Mesodermal cell (in vitro differentiated cells): ENCODE data around the gene FANCC.

ENCODE experiments used
- H3K27ac ChIP-seq: 2 replicates; pipeline ENCODE4 v1.7.0; 2013; ENCODE audit warnings: mild to moderate bottlenecking, low read depth, low read length, moderate library complexity; ENCODE audit not compliant: severe bottlenecking
- H3K36me3 ChIP-seq: 2 replicates; pipeline ENCODE4 v1.7.1; 2013; ENCODE audit warnings: mild to moderate bottlenecking, low read length, moderate library complexity; ENCODE audit not compliant: control insufficient read depth, insufficient read depth
- H3K4me1 ChIP-seq: one replicate; pipeline ENCODE4 v1.7.1; 2013; ENCODE audit warnings: mild to moderate bottlenecking, low read length; ENCODE audit not compliant: insufficient read depth, control insufficient read depth, poor library complexity, severe bottlenecking
- H3K4me3 ChIP-seq: 2 replicates; pipeline ENCODE4 v1.7.0; 2013; ENCODE audit warnings: low read length, control low read depth, mild to moderate bottlenecking; ENCODE audit not compliant: insufficient read depth, poor library complexity, severe bottlenecking; ENCODE audit errors: extremely low read depth
- H3K9me3 ChIP-seq: 2 replicates; pipeline ENCODE4 v1.7.1; 2013; ENCODE audit warnings: mild to moderate bottlenecking, low read length, moderate library complexity; ENCODE audit not compliant: control insufficient read depth
- WGBS, 2 experiments: methylation state at CpG; one replicate each; pipeline ENCODE4 v1.1.5; 2013; ENCODE audit warnings: missing lambda C conversion rate in 2 of 2; ENCODE audit not compliant: insufficient coverage in 2 of 2; 5-methylcytosine and 5-hydroxymethylcytosine counted together

FANCC gene

GRCh38 chr9:95132366-95133324 lies 184.9 kb downstream of the FANCC start:
- peaks cover 17% of the 10 kb centered on the region for H3K4me1 ChIP-seq
- no peaks in the 10 kb centered on the region for H3K36me3 ChIP-seq
- 92 to 93% methylated on average over 12 to 13 of the region's 17 CpGs for WGBS, 2 experiments
- peak overlapping the region; percentile 58 for H3K27ac ChIP-seq
- no peak overlapping the region for H3K4me3 ChIP-seq
- H3K9me3 ChIP-seq: no peaks in the 10 kb centered on the region

- H3K4me3 ChIP-seq: no peak overlapping the region
- H3K27ac ChIP-seq: no peak overlapping the region
- 10 to 11% methylated on average over 5 of the region's 7 CpGs for WGBS, 2 experiments
- H3K36me3 ChIP-seq: no peaks in the 10 kb centered on the region
- H3K4me1 ChIP-seq: peaks cover 17% of the 10 kb centered on the region
- no peaks in the 10 kb centered on the region for H3K9me3 ChIP-seq
These were observed 186.2 kb downstream of the FANCC start for GRCh38 chr9:95131023-95131943.

- H3K9me3 ChIP-seq: no peaks in the 10 kb centered on the region
- no peak overlapping the region for H3K4me3 ChIP-seq
- no peaks in the 10 kb centered on the region for H3K36me3 ChIP-seq
- H3K4me1 ChIP-seq: peaks cover 18% of the 10 kb centered on the region
- 57% methylated on average over 3 of the region's 5 CpGs; no CpG with 5 or more reads in 1 of the 2 experiments for WGBS, 2 experiments
- H3K27ac ChIP-seq: no peak overlapping the region
These were observed 187.0 kb downstream of the FANCC start for GRCh38 chr9:95130484-95130883.

GRCh38 chr9:95129476-95130291 lies 187.8 kb downstream of the FANCC start:
- Histone ChIP-seq H3K4me3 (no peak overlapping the region), H3K9me3 (no peaks in the 10 kb centered on the region), H3K4me1 (peaks cover 20% of the 10 kb centered on the region), H3K27ac (no peak overlapping the region), H3K36me3 (peaks cover 4% of the 10 kb centered on the region)
- 76 to 83% methylated on average over 6 to 8 of the region's 8 CpGs for WGBS, 2 experiments

GRCh38 chr9:95128177-95128524 lies 189.4 kb downstream of the FANCC start:
- 100% methylated on average over 1 of the region's 4 CpGs; no CpG with 5 or more reads in 1 of the 2 experiments for WGBS, 2 experiments
- Histone ChIP-seq H3K9me3 (no peaks in the 10 kb centered on the region), H3K4me1 (peaks cover 12% of the 10 kb centered on the region)

GRCh38 chr9:95127249-95128176 lies 190.0 kb downstream of the FANCC start:
- Histone ChIP-seq H3K4me1 (peaks cover 9% of the 10 kb centered on the region), H3K27ac (no peak overlapping the region), H3K9me3 (no peaks in the 10 kb centered on the region), H3K4me3 (no peak overlapping the region), H3K36me3 (peaks cover 7% of the 10 kb centered on the region)
- WGBS, 2 experiments: 39 to 52% methylated on average over 29 to 32 of the region's 35 CpGs

More at GRCh38 chr9:95128177-95128524, 189.4 kb downstream of the FANCC start:
- peaks cover 6% of the 10 kb centered on the region for H3K36me3 ChIP-seq
- H3K27ac ChIP-seq: no peak overlapping the region
- H3K4me3 ChIP-seq: no peak overlapping the region

- Histone ChIP-seq H3K4me1 (peaks cover 9% of the 10 kb centered on the region), H3K9me3 (no peaks in the 10 kb centered on the region), H3K27ac (no peak overlapping the region), H3K4me3 (no peak overlapping the region), H3K36me3 (peaks cover 9% of the 10 kb centered on the region)
- 90 to 100% methylated on average over 4 of the region's 9 CpGs for WGBS, 2 experiments
These were observed 190.8 kb downstream of the FANCC start for GRCh38 chr9:95126739-95127138.

GRCh38 chr9:95125652-95126051 lies 191.9 kb downstream of the FANCC start:
- 40% methylated on average over 1 of the region's 3 CpGs; no CpG with 5 or more reads in 1 of the 2 experiments for WGBS, 2 experiments

GRCh38 chr9:95124582-95125367 lies 192.7 kb downstream of the FANCC start:
- Histone ChIP-seq H3K4me3 (no peak overlapping the region), H3K36me3 (peaks cover 9% of the 10 kb centered on the region), H3K9me3 (no peaks in the 10 kb centered on the region), H3K4me1 (peaks cover 6% of the 10 kb centered on the region), H3K27ac (no peak overlapping the region)
- WGBS, 2 experiments: 84 to 92% methylated on average over 6 to 7 of the region's 9 CpGs

More at GRCh38 chr9:95125652-95126051, 191.9 kb downstream of the FANCC start:
- Histone ChIP-seq H3K4me1 (peaks cover 9% of the 10 kb centered on the region), H3K36me3 (peaks cover 9% of the 10 kb centered on the region), H3K4me3 (no peak overlapping the region), H3K9me3 (no peaks in the 10 kb centered on the region), H3K27ac (no peak overlapping the region)
